GM21367 (cell line): ENCODE results near the gene ACYP1.

Source experiments
- ATAC-seq: cut with Tn5 transposase; IDR thresholded peaks from one replicate; pipeline ENCODE4 v1.9.1; 2021; ENCODE audit not compliant: unreplicated experiment

Gene ACYP1

GRCh38 chr14:75041613-75042012 is 22.2 kb downstream of the ACYP1 start:
- no peak for ATAC-seq

GRCh38 chr14:75040959-75041358 is 22.9 kb downstream of the ACYP1 start:
- ATAC-seq, result no peak

- ATAC-seq, result no peak
These were observed 23.3 kb downstream of the ACYP1 start for GRCh38 chr14:75040507-75040906.

GRCh38 chr14:75032939-75033338 is 30.9 kb downstream of the ACYP1 start:
- ATAC-seq, result no peak

- no peak for ATAC-seq
These were observed 33.7 kb downstream of the ACYP1 start for GRCh38 chr14:75030147-75030546.

- ATAC-seq, result no peak
These were observed 37.9 kb downstream of the ACYP1 start for GRCh38 chr14:75025876-75026275.

GRCh38 chr14:75025082-75025481 is 38.7 kb downstream of the ACYP1 start:
- ATAC-seq, result no peak

GRCh38 chr14:75023108-75023507 is 40.7 kb downstream of the ACYP1 start:
- no peak for ATAC-seq

- no peak for ATAC-seq
These were observed 41.2 kb downstream of the ACYP1 start for GRCh38 chr14:75022655-75023054.

GRCh38 chr14:75018694-75019093 is 45.1 kb downstream of the ACYP1 start:
- no peak for ATAC-seq

GRCh38 chr14:75016815-75017214 is 47.0 kb downstream of the ACYP1 start:
- no peak for ATAC-seq

GRCh38 chr14:75015496-75015895 is 48.3 kb downstream of the ACYP1 start:
- ATAC-seq, result no peak

- no peak for ATAC-seq
These were observed 50.5 kb downstream of the ACYP1 start for GRCh38 chr14:75013290-75013689.

- ATAC-seq, result no peak
These were observed 52.3 kb downstream of the ACYP1 start for GRCh38 chr14:75011356-75011994.

- no peak for ATAC-seq
These were observed 53.2 kb downstream of the ACYP1 start for GRCh38 chr14:75010472-75011093.

GRCh38 chr14:75009176-75009575 is 54.6 kb downstream of the ACYP1 start:
- no peak for ATAC-seq

- no peak for ATAC-seq
These were observed 58.5 kb downstream of the ACYP1 start for GRCh38 chr14:75005357-75005756.

- no peak for ATAC-seq
These were observed 60.4 kb downstream of the ACYP1 start for GRCh38 chr14:75003250-75004027.
